ENCODE data around the gene PLEKHM3.

DNA sequence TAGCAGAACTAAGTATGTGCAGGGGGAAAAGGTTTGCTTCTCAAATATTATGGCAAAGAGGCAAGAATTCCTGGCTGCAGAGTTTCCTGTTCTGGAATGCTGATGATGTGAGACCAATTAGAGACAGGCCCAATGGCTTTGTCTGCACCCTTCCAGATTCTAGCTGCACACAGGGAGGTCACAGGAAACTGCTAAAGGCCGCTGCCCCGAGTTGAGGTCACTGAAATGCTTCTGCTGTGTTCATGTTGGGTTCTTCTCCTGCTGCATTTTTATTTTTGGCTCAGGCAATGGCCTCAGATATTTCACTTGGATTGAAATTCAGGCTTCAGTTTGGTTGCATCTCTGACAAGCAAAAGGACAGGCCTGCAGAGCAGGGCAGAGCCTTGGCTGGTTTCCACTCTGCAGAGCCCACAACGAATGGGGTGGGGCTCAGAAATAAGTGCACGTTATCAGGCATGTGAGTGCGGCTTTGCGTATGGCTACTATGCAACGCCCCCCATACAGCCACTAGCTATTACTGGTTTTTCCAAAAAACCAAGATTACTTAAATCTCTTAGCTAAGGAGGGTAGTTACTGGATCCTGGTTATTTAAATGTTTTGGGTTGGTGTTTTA is 188.7 kb downstream of the PLEKHM3 start:
- TF ChIP-seq, protein P1, sequence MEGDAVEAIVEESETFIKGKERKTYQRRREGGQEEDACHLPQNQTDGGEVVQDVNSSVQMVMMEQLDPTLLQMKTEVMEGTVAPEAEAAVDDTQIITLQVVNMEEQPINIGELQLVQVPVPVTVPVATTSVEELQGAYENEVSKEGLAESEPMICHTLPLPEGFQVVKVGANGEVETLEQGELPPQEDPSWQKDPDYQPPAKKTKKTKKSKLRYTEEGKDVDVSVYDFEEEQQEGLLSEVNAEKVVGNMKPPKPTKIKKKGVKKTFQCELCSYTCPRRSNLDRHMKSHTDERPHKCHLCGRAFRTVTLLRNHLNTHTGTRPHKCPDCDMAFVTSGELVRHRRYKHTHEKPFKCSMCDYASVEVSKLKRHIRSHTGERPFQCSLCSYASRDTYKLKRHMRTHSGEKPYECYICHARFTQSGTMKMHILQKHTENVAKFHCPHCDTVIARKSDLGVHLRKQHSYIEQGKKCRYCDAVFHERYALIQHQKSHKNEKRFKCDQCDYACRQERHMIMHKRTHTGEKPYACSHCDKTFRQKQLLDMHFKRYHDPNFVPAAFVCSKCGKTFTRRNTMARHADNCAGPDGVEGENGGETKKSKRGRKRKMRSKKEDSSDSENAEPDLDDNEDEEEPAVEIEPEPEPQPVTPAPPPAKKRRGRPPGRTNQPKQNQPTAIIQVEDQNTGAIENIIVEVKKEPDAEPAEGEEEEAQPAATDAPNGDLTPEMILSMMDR (IDR thresholded peaks at IDR 0.05; ENCODE audit: insufficient read depth, low read length, poor library complexity, severe bottlenecking): no peak
- no peak for TF ChIP-seq EZH2phosphoT487 (conservative IDR thresholded peaks at IDR 0.05; ENCODE audit: low read length)
